PC-9 (cell line): ENCODE data around the gene SOX15. TPM values are rescaled to one million over a fixed set of nuclear protein-coding genes. Genes with fewer than 3 reads are reported as not detected.
A peak's percentile ranks its signal among the peaks of the same experiment; 100 is the strongest.

ENCODE experiments used
- BruUV-seq: library from RNA; stranded (reverse); fragments of 400-500 nt; replicated peaks from 2 replicates; lab custom pipeline; 2021; lab: Mats Ljungman, UMichigan
- CTCF ChIA-PET: fragments of 300-600 bp; sonication (Branson Sonifier 250); formaldehyde crosslinking; loops from one replicate; lab custom pipeline; 2022; ENCODE audit warnings: antibody characterized with exemption; lab: Charles Lee
- POLR2A ChIA-PET: fragments of 300-600 bp; sonication (Branson Sonifier 250); formaldehyde crosslinking; loops from one replicate; lab custom pipeline; 2022; ENCODE audit warnings: antibody characterized with exemption; ENCODE audit not compliant: unreplicated experiment; lab: Charles Lee
- DNase-seq, 2 experiments: peaks; one replicate each; pipeline versions ENCODE4 v3.0.0 to v3.0.0-alpha.2; 2015 to 2022; ENCODE audit warnings: mixed read lengths in 1 of 2
- H2AFZ ChIP-seq: fragments of 200-600 bp; sonication (generic); 2 replicates; pipeline ENCODE4 v1.8.1; 2017; ENCODE audit warnings: antibody characterized with exemption
- H3F3A ChIP-seq: fragments of 200-600 bp; sonication (generic); 2 replicates; pipeline ENCODE4 v1.8.1; 2017; ENCODE audit warnings: antibody characterized with exemption, mild to moderate bottlenecking, low read depth; ENCODE audit not compliant: insufficient read depth
- H3K27ac ChIP-seq: fragments of 200-600 bp; sonication (generic); 2 replicates; pipeline ENCODE4 v1.6.1; 2016; ENCODE audit warnings: mixed run types
- H3K27me3 ChIP-seq: fragments of 200-600 bp; sonication (generic); 2 replicates; pipeline ENCODE4 v1.6.1; 2016; ENCODE audit warnings: low read depth, mixed run types; ENCODE audit not compliant: insufficient read depth
- H3K36me3 ChIP-seq: fragments of 200-600 bp; sonication (generic); 2 replicates; pipeline ENCODE4 v1.6.1; 2016; ENCODE audit warnings: low read depth, mixed run types
- H3K4me1 ChIP-seq: fragments of 200-600 bp; sonication (generic); replicated peaks from 2 replicates; pipeline ENCODE4 v1.6.1; 2016; ENCODE audit warnings: mixed run types; ENCODE audit not compliant: insufficient read depth
- H3K4me2 ChIP-seq: fragments of 200-600 bp; sonication (generic); 2 replicates; pipeline ENCODE4 v1.6.1; 2017; ENCODE audit warnings: mixed run types
- H3K4me3 ChIP-seq: fragments of 200-600 bp; sonication (generic); 2 replicates; pipeline ENCODE4 v1.6.1; 2016; ENCODE audit warnings: mixed run types
- H3K79me2 ChIP-seq: fragments of 200-600 bp; sonication (generic); 2 replicates; pipeline ENCODE4 v1.6.1; 2017; ENCODE audit warnings: low read depth, mixed run types
- H3K9me2 ChIP-seq: fragments of 200-600 bp; sonication (generic); 2 replicates; pipeline ENCODE4 v1.8.1; 2017; ENCODE audit warnings: mild to moderate bottlenecking; ENCODE audit not compliant: insufficient read depth
- H3K9me3 ChIP-seq: fragments of 200-600 bp; sonication (generic); 2 replicates; pipeline ENCODE4 v1.8.1; 2016; ENCODE audit warnings: low read depth; ENCODE audit not compliant: insufficient read depth
- H4K20me1 ChIP-seq: fragments of 200-600 bp; sonication (generic); 2 replicates; pipeline ENCODE4 v1.8.1; 2017; ENCODE audit not compliant: insufficient read depth
- EZH2 ChIP-seq: fragments of 200-600 bp; sonication (generic); IDR thresholded peaks from 2 replicates; pipeline ENCODE4 v1.8.0; 2017; ENCODE audit warnings: antibody characterized with exemption, low read depth
- intact Hi-C: fragments of 100-400 bp; cut with micrococcal nuclease; formaldehyde crosslinking; loops from one replicate; pipeline ENCODE4 v1.10.0; 2022; ENCODE audit not compliant: unreplicated experiment
- total RNA-seq: library from RNA; stranded (reverse); gene quantifications from 2 replicates; pipeline ENCODE4 v1.2.3, GENCODE V29; 2021
- TF ChIP-seq, protein P1 (sequence below): fragments of 200-600 bp; sonication (generic); conservative IDR thresholded peaks from 2 replicates; pipeline ENCODE4 v1.6.1; 2017; ENCODE audit warnings: mixed run types, antibody characterized with exemption, mild to moderate bottlenecking, moderate library complexity

SOX15 gene
- total RNA-seq, 1 experiment from 2014 or later = 124 TPM

DNA sequence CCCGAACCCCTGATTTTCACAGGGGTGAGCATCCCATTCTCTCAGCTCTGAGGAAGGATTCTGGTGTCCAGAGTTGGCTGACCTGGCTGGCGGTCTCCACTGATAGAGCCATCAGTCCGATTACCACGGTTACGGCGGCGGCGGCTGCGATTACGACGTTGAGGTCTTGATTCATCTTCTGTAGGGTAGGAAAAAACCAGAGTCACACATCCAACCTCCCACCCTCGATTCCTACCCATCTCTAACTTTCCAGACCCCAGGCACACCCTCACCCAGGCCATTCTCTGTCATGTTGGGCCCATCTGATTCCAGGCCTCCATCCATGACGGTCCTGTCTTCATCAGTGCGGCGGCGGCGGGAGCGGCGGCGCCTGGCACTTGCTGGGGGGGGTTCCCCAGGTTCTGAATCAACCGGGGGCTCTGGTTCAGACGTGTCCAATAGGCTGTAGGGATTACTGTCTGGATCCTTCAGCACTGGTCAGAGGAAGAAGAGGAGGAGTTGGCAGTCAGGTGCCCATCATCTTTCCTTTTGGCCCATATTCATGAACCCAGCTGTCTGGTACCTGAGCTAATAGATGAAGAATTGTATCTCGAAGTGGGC, 2.6 kb upstream of the SOX15 start:
- H3K36me3 ChIP-seq = 0 out of 2 replicates have a peak, but pooled peaks cover 8% of the 10 kb centered on the region
- H3K9me2 ChIP-seq = no peaks in the 10 kb centered on the region
- CTCF ChIA-PET = no interaction called here
- 0 out of 2 replicates have a peak overlapping the region, but pooled peaks have one; percentile 97 for H3K27ac ChIP-seq
- POLR2A ChIA-PET = no interaction called here
- H3K4me2 ChIP-seq = no peak overlapping the region
- H2AFZ ChIP-seq = no peak overlapping the region
- peaks cover 20% of the 10 kb centered on the region for H3K79me2 ChIP-seq
- H3K9me3 ChIP-seq = no peaks in the 10 kb centered on the region
- peaks cover 27% of the 10 kb centered on the region for H3K4me1 ChIP-seq
- intact Hi-C loops = no loop called here
- no peak overlapping the region for H3K4me3 ChIP-seq
- TF ChIP-seq EZH2 = no peak
- TF ChIP-seq, protein P1, sequence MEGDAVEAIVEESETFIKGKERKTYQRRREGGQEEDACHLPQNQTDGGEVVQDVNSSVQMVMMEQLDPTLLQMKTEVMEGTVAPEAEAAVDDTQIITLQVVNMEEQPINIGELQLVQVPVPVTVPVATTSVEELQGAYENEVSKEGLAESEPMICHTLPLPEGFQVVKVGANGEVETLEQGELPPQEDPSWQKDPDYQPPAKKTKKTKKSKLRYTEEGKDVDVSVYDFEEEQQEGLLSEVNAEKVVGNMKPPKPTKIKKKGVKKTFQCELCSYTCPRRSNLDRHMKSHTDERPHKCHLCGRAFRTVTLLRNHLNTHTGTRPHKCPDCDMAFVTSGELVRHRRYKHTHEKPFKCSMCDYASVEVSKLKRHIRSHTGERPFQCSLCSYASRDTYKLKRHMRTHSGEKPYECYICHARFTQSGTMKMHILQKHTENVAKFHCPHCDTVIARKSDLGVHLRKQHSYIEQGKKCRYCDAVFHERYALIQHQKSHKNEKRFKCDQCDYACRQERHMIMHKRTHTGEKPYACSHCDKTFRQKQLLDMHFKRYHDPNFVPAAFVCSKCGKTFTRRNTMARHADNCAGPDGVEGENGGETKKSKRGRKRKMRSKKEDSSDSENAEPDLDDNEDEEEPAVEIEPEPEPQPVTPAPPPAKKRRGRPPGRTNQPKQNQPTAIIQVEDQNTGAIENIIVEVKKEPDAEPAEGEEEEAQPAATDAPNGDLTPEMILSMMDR = no peak
- no peaks in the 10 kb centered on the region; the same call in 1 of the 2 replicates for H4K20me1 ChIP-seq
- no peaks in the 10 kb centered on the region for H3K27me3 ChIP-seq
- H3F3A ChIP-seq = peaks cover 47% of the 10 kb centered on the region
- no TSS peak for BruUV-seq
- no peak for DNase-seq

DNA sequence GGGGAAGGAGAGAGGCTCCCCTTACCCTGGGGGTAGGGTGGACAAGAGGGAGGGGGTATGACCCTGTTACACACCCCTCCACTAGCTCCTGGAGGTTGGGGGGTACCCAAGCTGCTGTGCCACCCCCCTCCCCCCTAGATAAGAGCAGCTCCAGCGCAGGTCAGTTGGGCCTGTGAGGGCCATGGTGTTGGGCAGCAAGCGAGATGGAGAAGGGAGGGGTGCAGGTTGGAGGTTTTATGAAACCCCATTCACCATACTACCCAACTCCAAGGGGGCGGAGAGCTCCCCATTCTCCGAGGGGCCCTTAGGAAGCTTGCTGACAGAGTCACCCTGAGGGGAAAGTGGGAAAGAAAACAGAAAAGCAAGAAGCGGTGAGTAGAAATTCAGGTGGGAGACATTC, 1.7 kb upstream of the SOX15 start:
- POLR2A ChIA-PET = no interaction called here
- 0 out of 2 replicates have a peak, but pooled peaks cover 8% of the 10 kb centered on the region for H3K36me3 ChIP-seq
- peaks cover 27% of the 10 kb centered on the region for H3K79me2 ChIP-seq
- H3K27me3 ChIP-seq = no peaks in the 10 kb centered on the region
- no peak overlapping the region for H2AFZ ChIP-seq
- TF ChIP-seq, protein P1 = no peak
- no peak for TF ChIP-seq EZH2
- intact Hi-C loops = loop anchor here (2.0 kb wide), 1 partner anchor 311 kb away; the partner anchor contains the start of gene SLC2A4
- no peaks in the 10 kb centered on the region for H3K9me2 ChIP-seq
- peak overlapping the region; percentile 91 for H3K4me2 ChIP-seq
- peak overlapping the region; percentile 97 for H3K27ac ChIP-seq
- peaks cover 55% of the 10 kb centered on the region for H3F3A ChIP-seq
- H3K9me3 ChIP-seq = no peaks in the 10 kb centered on the region
- H3K4me1 ChIP-seq = peaks cover 36% of the 10 kb centered on the region
- no peak overlapping the region for H3K4me3 ChIP-seq
- H4K20me1 ChIP-seq = no peaks in the 10 kb centered on the region; the same call in 1 of the 2 replicates
- no TSS peak for BruUV-seq
- DNase-seq = no peak
- CTCF ChIA-PET = no interaction called here

DNA sequence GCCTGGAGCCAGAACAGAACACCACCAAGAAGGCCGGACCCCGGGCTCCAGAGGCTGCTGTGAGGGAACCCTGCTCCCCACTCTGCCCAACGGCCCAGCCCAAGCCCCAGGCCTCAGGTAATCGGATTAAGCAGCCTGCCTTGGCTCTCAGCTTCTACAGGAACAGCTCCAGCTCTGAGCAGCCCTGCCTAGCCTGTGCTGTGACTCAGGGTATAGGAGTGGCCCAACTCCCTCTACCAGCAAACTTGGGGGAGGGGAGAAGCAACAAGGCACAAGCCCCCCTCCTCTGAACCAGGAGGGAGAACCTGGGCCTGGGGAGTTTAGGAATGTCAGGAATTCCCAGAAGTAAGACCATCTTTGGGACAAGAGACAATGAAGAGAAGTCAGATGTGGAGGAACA, 849 bp upstream of the SOX15 start:
- intact Hi-C loops = loop anchor here (1.0 to 2.0 kb wide), 2 partner anchors 25 to 310 kb away; partner anchors contain the start of gene SLC2A4
- ChIA-PET CTCF (interaction anchor here (0.6 to 0.9 kb wide), 2 partner anchors 16 to 97 kb away, joined by 3 to 13 read pairs; no protein-coding TSS in a partner anchor), POLR2A (interaction anchor here (0.6 to 1.4 kb wide), 4 partner anchors 24 to 567 kb away, joined by 3 to 18 read pairs (median 5); partner anchors contain the start of genes FXR2, SAT2 and TP53)
- Histone ChIP-seq H3K27ac (peak overlapping the region; percentile 97), H3K9me3 (no peaks in the 10 kb centered on the region), H3K36me3 (0 out of 2 replicates have a peak, but pooled peaks cover 6% of the 10 kb centered on the region), H3K9me2 (no peaks in the 10 kb centered on the region), H4K20me1 (no peaks in the 10 kb centered on the region; the same call in 1 of the 2 replicates), H3K4me3 (peak overlapping the region; percentile 21; the same call in 1 of the 2 replicates), H2AFZ (no peak overlapping the region), H3F3A (peaks cover 55% of the 10 kb centered on the region), H3K79me2 (peaks cover 34% of the 10 kb centered on the region), H3K4me1 (peaks cover 39% of the 10 kb centered on the region), H3K27me3 (no peaks in the 10 kb centered on the region), H3K4me2 (peak overlapping the region; percentile 91)
- peak; percentile 64 to 68 for DNase-seq
- TSS peak; percentile 16 for BruUV-seq
- TF ChIP-seq EZH2 = no peak
- TF ChIP-seq, protein P1 = no peak
